NB4 (cell line): Measurements from ENCODE around the gene RRBP1.

Experiments used
- TF ChIP-seq, protein P1 (sequence below): IDR thresholded peaks from one replicate; pipeline ENCODE4 v1.5.1; 2012; ENCODE audit warnings: low read depth, low read length
- TF ChIP-seq, protein P2 (sequence below): IDR thresholded peaks from 2 replicates; pipeline ENCODE4 v1.6.1; 2011; ENCODE audit warnings: low read depth, low read length

DNA sequence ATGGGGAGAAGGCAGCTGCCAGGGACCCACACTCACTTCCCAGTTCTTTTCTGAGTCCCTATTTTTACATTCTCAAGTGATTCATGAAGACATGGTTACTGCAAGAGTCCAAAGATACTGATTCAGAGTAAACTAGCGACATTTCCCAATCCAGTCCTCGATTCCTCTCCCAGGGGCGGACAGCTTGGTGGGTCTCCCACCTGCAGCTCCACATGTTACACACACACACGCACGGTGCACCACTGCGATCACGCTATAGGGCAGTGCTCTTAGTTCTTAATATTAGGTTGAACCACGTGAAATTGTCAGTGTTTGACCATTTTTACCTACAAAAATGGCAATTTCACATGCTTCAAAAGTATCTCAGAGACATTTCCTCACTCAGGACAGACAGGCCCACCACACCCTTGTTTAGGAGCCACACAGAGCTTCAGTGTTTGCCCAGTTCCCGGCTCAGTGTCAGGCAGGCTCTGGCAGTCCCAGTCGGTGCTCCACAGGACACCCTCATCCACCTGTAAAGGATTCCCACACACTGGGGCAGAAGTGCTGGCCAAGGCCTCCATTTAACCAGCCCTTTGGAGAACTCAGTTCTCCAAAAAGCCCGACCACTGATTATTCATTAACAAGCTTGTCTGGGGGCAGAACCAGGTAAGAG is 51.8 kb downstream of the RRBP1 start:
- TF ChIP-seq, protein P1, sequence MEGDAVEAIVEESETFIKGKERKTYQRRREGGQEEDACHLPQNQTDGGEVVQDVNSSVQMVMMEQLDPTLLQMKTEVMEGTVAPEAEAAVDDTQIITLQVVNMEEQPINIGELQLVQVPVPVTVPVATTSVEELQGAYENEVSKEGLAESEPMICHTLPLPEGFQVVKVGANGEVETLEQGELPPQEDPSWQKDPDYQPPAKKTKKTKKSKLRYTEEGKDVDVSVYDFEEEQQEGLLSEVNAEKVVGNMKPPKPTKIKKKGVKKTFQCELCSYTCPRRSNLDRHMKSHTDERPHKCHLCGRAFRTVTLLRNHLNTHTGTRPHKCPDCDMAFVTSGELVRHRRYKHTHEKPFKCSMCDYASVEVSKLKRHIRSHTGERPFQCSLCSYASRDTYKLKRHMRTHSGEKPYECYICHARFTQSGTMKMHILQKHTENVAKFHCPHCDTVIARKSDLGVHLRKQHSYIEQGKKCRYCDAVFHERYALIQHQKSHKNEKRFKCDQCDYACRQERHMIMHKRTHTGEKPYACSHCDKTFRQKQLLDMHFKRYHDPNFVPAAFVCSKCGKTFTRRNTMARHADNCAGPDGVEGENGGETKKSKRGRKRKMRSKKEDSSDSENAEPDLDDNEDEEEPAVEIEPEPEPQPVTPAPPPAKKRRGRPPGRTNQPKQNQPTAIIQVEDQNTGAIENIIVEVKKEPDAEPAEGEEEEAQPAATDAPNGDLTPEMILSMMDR: no peak
- TF ChIP-seq, protein P2, sequence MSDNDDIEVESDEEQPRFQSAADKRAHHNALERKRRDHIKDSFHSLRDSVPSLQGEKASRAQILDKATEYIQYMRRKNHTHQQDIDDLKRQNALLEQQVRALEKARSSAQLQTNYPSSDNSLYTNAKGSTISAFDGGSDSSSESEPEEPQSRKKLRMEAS: no peak
